Upper lobe of right lung (tissue), 1 donor: ENCODE measurements around the gene FHIT. TPM values are rescaled to one million over a fixed set of nuclear protein-coding genes. Genes with fewer than 3 reads are reported as not detected.

Source experiments
- ATAC-seq: fragments of 200-7000 bp; cut with Tn5 transposase; one replicate; pipeline ENCODE4 v1.9.1; 2020; ENCODE audit warnings: mild to moderate bottlenecking, moderate library complexity
- DNase-seq: peaks from one replicate; pipeline ENCODE4 v3.0.0-alpha.2; 2020
- H3K27ac ChIP-seq: fragments of 200-600 bp; one replicate; pipeline ENCODE4 v1.8.0; 2022
- H3K27me3 ChIP-seq: fragments of 200-600 bp; one replicate; pipeline ENCODE4 v1.8.0; 2022; ENCODE audit warnings: mild to moderate bottlenecking
- H3K36me3 ChIP-seq: fragments of 200-600 bp; one replicate; pipeline ENCODE4 v1.8.0; 2022
- H3K4me1 ChIP-seq: fragments of 200-600 bp; one replicate; pipeline ENCODE4 v1.8.0; 2022
- H3K4me3 ChIP-seq: fragments of 200-600 bp; one replicate; pipeline ENCODE4 v1.8.0; 2022; ENCODE audit warnings: mild to moderate bottlenecking
- H3K9me3 ChIP-seq: fragments of 200-600 bp; one replicate; pipeline ENCODE4 v1.8.0; 2022
- intact Hi-C: fragments of 100-400 bp; cut with DNase I; formaldehyde crosslinking; loops from one replicate; pipeline ENCODE4 v1.11.0; 2022
- total RNA-seq: library from RNA; stranded (reverse); fragmentation: NEBNext Ultra II Directional; extraction: Animal tissue kit (Norgen Biotek cat#: 25700); gene quantifications from one replicate; pipeline ENCODE4 v1.2.1, GENCODE V29; 2021
- TF ChIP-seq, protein P1 (sequence below): fragments of 200-600 bp; IDR thresholded peaks from one replicate; pipeline ENCODE4 v1.8.0; 2022; ENCODE audit warnings: antibody characterized with exemption
- donor health status: DM: no; HTN: yes; CAD: no; lungs with severe emphysema.

The FHIT gene
- total RNA-seq, 1 donor from 2014 or later: 9.6 TPM

DNA sequence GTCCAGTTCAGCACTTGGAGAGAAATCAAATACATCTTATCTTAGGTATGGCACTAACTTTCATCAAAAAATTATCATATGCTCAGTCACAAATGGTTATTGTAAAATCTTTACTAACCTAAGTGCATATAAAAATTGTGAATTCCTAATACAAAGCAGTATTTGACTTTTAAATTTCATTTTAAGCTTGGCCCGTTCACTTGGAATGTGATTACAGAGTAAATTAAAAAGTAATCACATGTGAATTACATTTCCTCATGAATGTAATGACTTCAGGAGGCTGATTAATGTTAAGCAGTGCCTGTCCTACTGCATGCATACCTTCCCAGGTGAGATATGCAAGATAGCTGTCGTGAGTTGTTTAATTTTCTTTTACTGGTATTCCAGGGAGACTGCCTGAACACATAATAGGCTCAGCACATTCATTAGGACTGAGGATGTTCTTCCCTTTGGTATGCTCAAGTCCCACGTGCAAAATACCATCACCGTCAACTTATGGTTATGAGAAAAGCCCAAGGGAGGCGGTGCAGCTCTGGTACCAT, 1053.0 kb downstream of the FHIT start:
- intact Hi-C loops: no loop called here
- H3K4me3 ChIP-seq: no peak overlapping the region
- ATAC-seq (no peak), DNase-seq (no peak)
- no peaks in the 10 kb centered on the region for H3K4me1 ChIP-seq
- TF ChIP-seq, protein P1, sequence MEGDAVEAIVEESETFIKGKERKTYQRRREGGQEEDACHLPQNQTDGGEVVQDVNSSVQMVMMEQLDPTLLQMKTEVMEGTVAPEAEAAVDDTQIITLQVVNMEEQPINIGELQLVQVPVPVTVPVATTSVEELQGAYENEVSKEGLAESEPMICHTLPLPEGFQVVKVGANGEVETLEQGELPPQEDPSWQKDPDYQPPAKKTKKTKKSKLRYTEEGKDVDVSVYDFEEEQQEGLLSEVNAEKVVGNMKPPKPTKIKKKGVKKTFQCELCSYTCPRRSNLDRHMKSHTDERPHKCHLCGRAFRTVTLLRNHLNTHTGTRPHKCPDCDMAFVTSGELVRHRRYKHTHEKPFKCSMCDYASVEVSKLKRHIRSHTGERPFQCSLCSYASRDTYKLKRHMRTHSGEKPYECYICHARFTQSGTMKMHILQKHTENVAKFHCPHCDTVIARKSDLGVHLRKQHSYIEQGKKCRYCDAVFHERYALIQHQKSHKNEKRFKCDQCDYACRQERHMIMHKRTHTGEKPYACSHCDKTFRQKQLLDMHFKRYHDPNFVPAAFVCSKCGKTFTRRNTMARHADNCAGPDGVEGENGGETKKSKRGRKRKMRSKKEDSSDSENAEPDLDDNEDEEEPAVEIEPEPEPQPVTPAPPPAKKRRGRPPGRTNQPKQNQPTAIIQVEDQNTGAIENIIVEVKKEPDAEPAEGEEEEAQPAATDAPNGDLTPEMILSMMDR: no peak
- no peaks in the 10 kb centered on the region for H3K27me3 ChIP-seq
- no peak overlapping the region for H3K27ac ChIP-seq
- no peaks in the 10 kb centered on the region for H3K36me3 ChIP-seq
- no peaks in the 10 kb centered on the region for H3K9me3 ChIP-seq

DNA sequence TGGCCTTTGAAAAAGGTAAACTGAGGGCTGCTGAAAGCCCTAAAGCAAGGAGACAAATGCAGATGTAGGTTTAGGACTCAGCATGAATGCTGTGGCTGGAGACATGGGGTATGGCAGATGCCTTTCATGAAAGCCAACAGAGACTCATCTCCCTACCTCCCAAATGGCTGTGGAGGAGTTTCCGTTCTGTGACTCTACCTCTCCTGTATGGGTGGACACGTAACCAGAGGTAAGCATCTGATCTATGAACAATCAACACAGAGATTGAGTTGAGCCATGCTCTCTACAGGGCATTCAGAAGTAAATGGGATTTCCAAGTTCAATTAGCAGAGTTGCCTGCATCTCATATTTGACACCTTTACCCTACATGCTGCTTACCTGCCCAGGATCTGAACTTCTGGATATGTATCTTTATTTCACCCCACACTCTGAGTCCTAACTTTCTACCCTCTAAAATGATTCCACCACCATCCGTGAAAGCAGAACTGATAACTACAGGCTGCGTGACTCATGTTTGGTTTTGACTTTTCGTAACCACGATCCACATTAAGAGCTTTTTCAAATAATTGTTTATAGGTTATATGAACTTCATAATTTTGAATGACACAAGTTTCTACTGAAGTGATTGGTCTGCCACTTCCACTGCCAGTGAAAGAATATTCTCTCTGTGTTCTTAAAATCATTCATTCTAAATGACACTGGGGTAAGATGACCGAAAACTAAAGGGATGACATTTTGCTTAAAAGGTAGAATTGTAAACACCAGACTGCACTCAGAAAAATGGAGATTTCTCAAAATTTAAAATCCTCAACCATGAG, 1058.7 kb downstream of the FHIT start:
- Histone ChIP-seq H3K4me1 (no peaks in the 10 kb centered on the region), H3K27ac (no peak overlapping the region), H3K27me3 (no peaks in the 10 kb centered on the region), H3K4me3 (no peak overlapping the region), H3K9me3 (no peaks in the 10 kb centered on the region), H3K36me3 (no peaks in the 10 kb centered on the region)
- DNase-seq (no peak), ATAC-seq (no peak)
- TF ChIP-seq, protein P1: no peak
- intact Hi-C loops: no loop called here

DNA sequence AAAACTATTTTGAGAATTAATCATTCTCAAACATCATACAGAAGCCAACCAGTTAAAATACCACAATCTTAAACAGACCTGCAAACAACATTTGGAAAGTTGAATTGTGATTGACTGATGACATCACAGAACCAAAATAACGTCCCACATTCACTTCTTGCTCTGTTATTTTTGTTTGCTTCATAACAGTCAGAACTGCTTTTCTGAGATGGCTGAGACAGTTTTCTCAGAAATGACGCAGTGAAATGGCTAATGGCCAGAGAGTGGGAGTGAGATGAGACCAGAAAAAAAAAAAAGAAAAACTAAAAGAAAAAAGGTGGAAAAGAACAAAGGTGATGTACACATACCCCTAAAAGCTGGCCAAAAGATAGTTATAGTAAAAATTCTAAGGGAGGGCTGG, 1061.2 kb downstream of the FHIT start:
- no peaks in the 10 kb centered on the region for H3K9me3 ChIP-seq
- no peak for DNase-seq
- ATAC-seq: no peak
- H3K4me1 ChIP-seq: no peaks in the 10 kb centered on the region
- no peaks in the 10 kb centered on the region for H3K27me3 ChIP-seq
- TF ChIP-seq, protein P1: no peak
- H3K36me3 ChIP-seq: no peaks in the 10 kb centered on the region
- no peak overlapping the region for H3K4me3 ChIP-seq
- H3K27ac ChIP-seq: no peak overlapping the region
- intact Hi-C loops: no loop called here

DNA sequence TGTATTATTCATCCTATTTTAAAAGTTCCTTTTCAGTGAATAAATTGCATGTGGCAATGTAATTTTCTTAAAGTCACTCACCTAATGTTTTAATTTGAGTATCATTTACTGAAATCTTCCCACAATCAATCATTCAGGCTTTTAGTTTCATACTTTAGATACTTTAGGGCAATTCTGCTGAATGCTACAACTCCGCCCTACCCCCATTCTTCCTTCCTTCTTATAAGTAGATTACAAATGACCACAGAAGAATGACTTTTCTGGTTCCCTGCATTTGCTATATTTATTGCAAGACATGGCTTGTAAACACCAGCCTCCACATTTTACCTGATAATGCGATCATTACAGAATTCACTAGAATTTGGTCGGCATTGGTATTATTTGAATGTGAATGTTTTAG, 1061.9 kb downstream of the FHIT start:
- DNase-seq (no peak), ATAC-seq (no peak)
- H3K4me1 ChIP-seq: no peaks in the 10 kb centered on the region
- H3K27ac ChIP-seq: no peak overlapping the region
- no peaks in the 10 kb centered on the region for H3K36me3 ChIP-seq
- no peak overlapping the region for H3K4me3 ChIP-seq
- H3K9me3 ChIP-seq: no peaks in the 10 kb centered on the region
- TF ChIP-seq, protein P1: no peak
- H3K27me3 ChIP-seq: no peaks in the 10 kb centered on the region
- intact Hi-C loops: no loop called here

DNA sequence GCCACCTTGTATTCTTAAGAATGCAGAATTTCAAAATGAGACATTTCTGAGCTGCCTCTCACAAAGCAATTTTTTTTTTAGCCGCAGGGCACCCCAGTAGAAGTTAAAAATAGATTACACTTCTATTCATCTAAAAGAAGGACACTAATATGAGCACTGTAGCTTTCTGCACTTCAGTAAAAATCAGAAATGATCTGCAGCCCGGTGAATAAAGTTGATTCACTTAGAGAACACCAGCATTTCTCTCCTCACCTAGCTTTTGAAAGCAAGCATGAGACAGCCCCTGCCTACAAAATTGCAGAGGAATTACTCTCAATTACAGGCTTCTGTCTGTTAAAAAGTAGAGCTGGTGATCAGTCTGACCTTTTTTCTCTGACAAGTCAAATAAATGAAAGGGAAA, 1062.4 kb downstream of the FHIT start:
- no peaks in the 10 kb centered on the region for H3K36me3 ChIP-seq
- H3K4me1 ChIP-seq: no peaks in the 10 kb centered on the region
- intact Hi-C loops: no loop called here

More for the DNA sequence above, 1062.4 kb downstream of the FHIT start:
- Histone ChIP-seq H3K27ac (no peak overlapping the region), H3K9me3 (no peaks in the 10 kb centered on the region), H3K4me3 (no peak overlapping the region), H3K27me3 (no peaks in the 10 kb centered on the region)
- no peak for DNase-seq
- TF ChIP-seq, protein P1: no peak
- no peak for ATAC-seq
